ENCODE data around the gene BRPF1.

The BRPF1 gene

GRCh38 chr3:9750556-9751411, 19.2 kb downstream of the BRPF1 start:
- H3K4me2 ChIP-seq (ENCODE audit: low read length, poor library complexity, severe bottlenecking) = peak overlapping the region; percentile 86
- peak overlapping the region in 1 of 2 experiments; percentile 90 for H3K18ac ChIP-seq (ENCODE audit: low read depth in 1 of 2, low read length in 2 of 2)
- H3K27me3 ChIP-seq (ENCODE audit: control insufficient read depth in 1 of 2, insufficient read depth in 1 of 2, low read length in 2 of 2) = no peaks in the 10 kb centered on the region
- WGBS = 56% methylated on average over 17 of the region's 17 CpGs
- H3K14ac ChIP-seq (ENCODE audit: low read length in 2 of 2) = no peak overlapping the region
- DNase-seq = peak; percentile 49
- H4K91ac ChIP-seq (ENCODE audit: low read length) = peak overlapping the region; percentile 43
- peak overlapping the region; percentile 4 for H2AK5ac ChIP-seq (ENCODE audit: low read length, severe bottlenecking)
- no peaks in the 10 kb centered on the region for H3K9me3 ChIP-seq (ENCODE audit: control insufficient read depth, low read length)
- peak overlapping the region; percentile 81 to 100 for H3K4me3 ChIP-seq (ENCODE audit: insufficient read depth in 1 of 2, low read depth in 1 of 2, low read length in 2 of 2)
- peak overlapping the region; percentile 93 for H3K9ac ChIP-seq (ENCODE audit: low read length)
- peak overlapping the region; percentile 61 for H4K8ac ChIP-seq (ENCODE audit: low read length)
- H3K79me1 ChIP-seq (replicated peaks; ENCODE audit: low read length, poor library complexity, severe bottlenecking) = peaks cover 30% of the 10 kb centered on the region
- no peak overlapping the region for H3K23ac ChIP-seq (ENCODE audit: low read length in 2 of 2)
- H2BK15ac ChIP-seq (ENCODE audit: low read depth, poor library complexity, severe bottlenecking) = peak overlapping the region; percentile 88
- H3K36me3 ChIP-seq (ENCODE audit: control insufficient read depth in 1 of 2, insufficient read depth in 2 of 2, low read depth in 1 of 2, low read length in 2 of 2) = peaks cover 43 to 63% of the 10 kb centered on the region in 2 experiments
- H2AFZ ChIP-seq (ENCODE audit: low read depth, low read length) = peak overlapping the region; percentile 62
- peak overlapping the region in 1 of 2 experiments; percentile 53 for H3K4ac ChIP-seq (ENCODE audit: low read depth in 1 of 2, low read length in 2 of 2)
- peak overlapping the region; percentile 89 for H3K27ac ChIP-seq (ENCODE audit: low read length, poor library complexity, severe bottlenecking)
- peaks cover 26% of the 10 kb centered on the region for H3K4me1 ChIP-seq (ENCODE audit: control insufficient read depth, insufficient read depth, low read depth, low read length)
- no peak overlapping the region for H2BK12ac ChIP-seq (ENCODE audit: low read length in 2 of 2)
- peak overlapping the region; percentile 76 for H2BK120ac ChIP-seq (ENCODE audit: low read depth, low read length)
- H2BK5ac ChIP-seq (ENCODE audit: low read depth, low read length, poor library complexity, severe bottlenecking) = no peak overlapping the region

GRCh38 chr3:9754678-9755077, 23.1 kb downstream of the BRPF1 start:
- H3K14ac ChIP-seq (ENCODE audit: low read length in 2 of 2) = no peak overlapping the region
- DNase-seq = no peak
- peaks cover 22% of the 10 kb centered on the region for H3K79me1 ChIP-seq (replicated peaks; ENCODE audit: low read length, poor library complexity, severe bottlenecking)
- H3K9ac ChIP-seq (ENCODE audit: low read length) = peak overlapping the region; percentile 22
- 87% methylated on average over 8 of the region's 8 CpGs for WGBS
- no peak overlapping the region for H3K4me3 ChIP-seq (ENCODE audit: insufficient read depth in 1 of 2, low read depth in 1 of 2, low read length in 2 of 2)
- H3K4ac ChIP-seq (ENCODE audit: low read depth in 1 of 2, low read length in 2 of 2) = no peak overlapping the region
- no peaks in the 10 kb centered on the region for H3K27me3 ChIP-seq (ENCODE audit: control insufficient read depth in 1 of 2, insufficient read depth in 1 of 2, low read length in 2 of 2)
- no peak overlapping the region for H3K4me2 ChIP-seq (ENCODE audit: low read length, poor library complexity, severe bottlenecking)
- H2BK15ac ChIP-seq (ENCODE audit: low read depth, poor library complexity, severe bottlenecking) = no peak overlapping the region
- no peak overlapping the region for H4K91ac ChIP-seq (ENCODE audit: low read length)
- peaks cover 13% of the 10 kb centered on the region for H3K4me1 ChIP-seq (ENCODE audit: control insufficient read depth, insufficient read depth, low read depth, low read length)
- no peak overlapping the region for H2AFZ ChIP-seq (ENCODE audit: low read depth, low read length)
- H3K36me3 ChIP-seq (ENCODE audit: control insufficient read depth in 1 of 2, insufficient read depth in 2 of 2, low read depth in 1 of 2, low read length in 2 of 2) = peaks cover 50 to 71% of the 10 kb centered on the region in 2 experiments
- H2AK5ac ChIP-seq (ENCODE audit: low read length, severe bottlenecking) = no peak overlapping the region
- no peak overlapping the region for H2BK5ac ChIP-seq (ENCODE audit: low read depth, low read length, poor library complexity, severe bottlenecking)
- H3K9me3 ChIP-seq (ENCODE audit: control insufficient read depth, low read length) = no peaks in the 10 kb centered on the region
- no peak overlapping the region for H2BK12ac ChIP-seq (ENCODE audit: low read length in 2 of 2)
- H3K18ac ChIP-seq (ENCODE audit: low read depth in 1 of 2, low read length in 2 of 2) = no peak overlapping the region
- no peak overlapping the region for H2BK120ac ChIP-seq (ENCODE audit: low read depth, low read length)
- H3K23ac ChIP-seq (ENCODE audit: low read length in 2 of 2) = no peak overlapping the region
- H3K27ac ChIP-seq (ENCODE audit: low read length, poor library complexity, severe bottlenecking) = no peak overlapping the region
- peak overlapping the region; percentile 4 for H4K8ac ChIP-seq (ENCODE audit: low read length)

GRCh38 chr3:9757427-9757826, 25.9 kb downstream of the BRPF1 start:
- 97% methylated on average over 13 of the region's 13 CpGs for WGBS
- H3K18ac ChIP-seq (ENCODE audit: low read depth in 1 of 2, low read length in 2 of 2) = no peak overlapping the region
- no peak overlapping the region for H3K23ac ChIP-seq (ENCODE audit: low read length in 2 of 2)
- H4K8ac ChIP-seq (ENCODE audit: low read length) = no peak overlapping the region
- H3K79me1 ChIP-seq (replicated peaks; ENCODE audit: low read length, poor library complexity, severe bottlenecking) = peaks cover 10% of the 10 kb centered on the region
- H4K91ac ChIP-seq (ENCODE audit: low read length) = no peak overlapping the region
- H2BK120ac ChIP-seq (ENCODE audit: low read depth, low read length) = no peak overlapping the region
- H3K4me1 ChIP-seq (ENCODE audit: control insufficient read depth, insufficient read depth, low read depth, low read length) = peaks cover 5% of the 10 kb centered on the region
- peaks cover 55 to 81% of the 10 kb centered on the region in 2 experiments for H3K36me3 ChIP-seq (ENCODE audit: control insufficient read depth in 1 of 2, insufficient read depth in 2 of 2, low read depth in 1 of 2, low read length in 2 of 2)
- no peak for DNase-seq
- no peaks in the 10 kb centered on the region for H3K27me3 ChIP-seq (ENCODE audit: control insufficient read depth in 1 of 2, insufficient read depth in 1 of 2, low read length in 2 of 2)
- H3K4ac ChIP-seq (ENCODE audit: low read depth in 1 of 2, low read length in 2 of 2) = no peak overlapping the region
- no peak overlapping the region for H3K14ac ChIP-seq (ENCODE audit: low read length in 2 of 2)
- H2BK5ac ChIP-seq (ENCODE audit: low read depth, low read length, poor library complexity, severe bottlenecking) = no peak overlapping the region
- no peaks in the 10 kb centered on the region for H3K9me3 ChIP-seq (ENCODE audit: control insufficient read depth, low read length)
- no peak overlapping the region for H2AK5ac ChIP-seq (ENCODE audit: low read length, severe bottlenecking)
- H2BK12ac ChIP-seq (ENCODE audit: low read length in 2 of 2) = no peak overlapping the region
- no peak overlapping the region for H3K27ac ChIP-seq (ENCODE audit: low read length, poor library complexity, severe bottlenecking)
- H2BK15ac ChIP-seq (ENCODE audit: low read depth, poor library complexity, severe bottlenecking) = no peak overlapping the region
- no peak overlapping the region for H3K4me2 ChIP-seq (ENCODE audit: low read length, poor library complexity, severe bottlenecking)
- no peak overlapping the region for H2AFZ ChIP-seq (ENCODE audit: low read depth, low read length)
- no peak overlapping the region for H3K4me3 ChIP-seq (ENCODE audit: insufficient read depth in 1 of 2, low read depth in 1 of 2, low read length in 2 of 2)
- no peak overlapping the region for H3K9ac ChIP-seq (ENCODE audit: low read length)

GRCh38 chr3:9760779-9761505, 29.4 kb downstream of the BRPF1 start:
- Histone ChIP-seq H4K91ac (ENCODE audit: low read length) (no peak overlapping the region), H3K4me2 (ENCODE audit: low read length, poor library complexity, severe bottlenecking) (no peak overlapping the region), H3K79me1 (replicated peaks; ENCODE audit: low read length, poor library complexity, severe bottlenecking) (peaks cover 8% of the 10 kb centered on the region), H3K36me3 (ENCODE audit: control insufficient read depth in 1 of 2, insufficient read depth in 2 of 2, low read depth in 1 of 2, low read length in 2 of 2) (peaks cover 52 to 75% of the 10 kb centered on the region in 2 experiments), H3K4ac (ENCODE audit: low read depth in 1 of 2, low read length in 2 of 2) (no peak overlapping the region), H3K9me3 (ENCODE audit: control insufficient read depth, low read length) (no peaks in the 10 kb centered on the region), H3K23ac (ENCODE audit: low read length in 2 of 2) (no peak overlapping the region), H2AK5ac (ENCODE audit: low read length, severe bottlenecking) (no peak overlapping the region), H2BK120ac (ENCODE audit: low read depth, low read length) (no peak overlapping the region), H4K8ac (ENCODE audit: low read length) (no peak overlapping the region), H2BK12ac (ENCODE audit: low read length in 2 of 2) (no peak overlapping the region), H3K27ac (ENCODE audit: low read length, poor library complexity, severe bottlenecking) (no peak overlapping the region), H3K9ac (ENCODE audit: low read length) (no peak overlapping the region), H2AFZ (ENCODE audit: low read depth, low read length) (no peak overlapping the region), H3K27me3 (ENCODE audit: control insufficient read depth in 1 of 2, insufficient read depth in 1 of 2, low read length in 2 of 2) (no peaks in the 10 kb centered on the region), H2BK15ac (ENCODE audit: low read depth, poor library complexity, severe bottlenecking) (no peak overlapping the region), H2BK5ac (ENCODE audit: low read depth, low read length, poor library complexity, severe bottlenecking) (no peak overlapping the region), H3K4me1 (ENCODE audit: control insufficient read depth, insufficient read depth, low read depth, low read length) (peaks cover 3% of the 10 kb centered on the region), H3K14ac (ENCODE audit: low read length in 2 of 2) (no peak overlapping the region), H3K4me3 (ENCODE audit: insufficient read depth in 1 of 2, low read depth in 1 of 2, low read length in 2 of 2) (no peak overlapping the region), H3K18ac (ENCODE audit: low read depth in 1 of 2, low read length in 2 of 2) (no peak overlapping the region)
- 96% methylated on average over 9 of the region's 10 CpGs for whole genome bisulfite sequencing
- DNase-seq = no peak

All from mesenchymal stem cell (in vitro differentiated cells and primary cell).